ENCODE data around the gene PTPRG.
"Not testable (repeated sequence)": the region's sequence is repeated elsewhere in the genome, so short reads cannot be mapped to it uniquely, and the experiment has no call there.

PTPRG gene

DNA sequence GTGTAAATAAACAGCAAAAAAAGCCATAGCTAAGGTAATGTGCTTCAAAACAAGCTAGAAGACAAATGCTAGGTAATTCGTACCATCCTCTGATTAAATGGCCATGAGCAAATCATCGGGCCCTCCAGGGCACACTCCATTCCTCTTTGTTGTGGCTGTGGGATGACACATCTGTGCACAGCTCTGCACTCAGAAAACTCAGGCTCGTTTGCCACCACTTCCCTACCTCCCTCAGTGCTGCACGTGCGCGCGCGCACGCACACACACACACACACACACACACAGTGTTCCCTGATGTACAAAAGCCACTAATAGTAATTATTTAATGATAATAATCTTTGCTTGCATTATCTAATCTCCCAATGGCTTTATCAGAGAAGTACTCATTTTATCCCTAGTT is 475.4 kb downstream of the PTPRG start:
- Histone ChIP-seq H3K27ac (no peak overlapping the region), H3K4me3 (no peak overlapping the region)

DNA sequence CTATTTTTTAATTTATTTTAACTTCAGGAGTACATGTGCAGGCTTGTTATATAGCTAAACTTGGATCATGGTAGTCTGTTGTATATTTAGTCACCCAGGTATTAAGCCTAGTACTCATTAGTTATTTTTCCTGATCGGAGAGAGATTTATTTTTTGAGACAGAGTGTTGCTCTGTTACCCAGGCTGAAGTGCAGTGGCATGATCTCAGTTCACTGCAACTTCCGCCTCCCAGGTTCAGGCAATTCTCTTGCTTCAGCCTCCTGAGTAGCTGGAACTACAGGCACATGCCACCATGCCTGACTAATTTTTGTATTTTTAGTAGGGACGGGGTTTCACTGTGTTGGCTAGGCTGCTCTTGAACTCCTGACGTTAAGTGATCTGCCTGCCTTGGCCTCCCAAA is 477.4 kb downstream of the PTPRG start:
- not testable (repeated sequence) for H3K4me3 ChIP-seq
- peak overlapping the region in 1 of 21 experiments; percentile 28 for H3K27ac ChIP-seq

DNA sequence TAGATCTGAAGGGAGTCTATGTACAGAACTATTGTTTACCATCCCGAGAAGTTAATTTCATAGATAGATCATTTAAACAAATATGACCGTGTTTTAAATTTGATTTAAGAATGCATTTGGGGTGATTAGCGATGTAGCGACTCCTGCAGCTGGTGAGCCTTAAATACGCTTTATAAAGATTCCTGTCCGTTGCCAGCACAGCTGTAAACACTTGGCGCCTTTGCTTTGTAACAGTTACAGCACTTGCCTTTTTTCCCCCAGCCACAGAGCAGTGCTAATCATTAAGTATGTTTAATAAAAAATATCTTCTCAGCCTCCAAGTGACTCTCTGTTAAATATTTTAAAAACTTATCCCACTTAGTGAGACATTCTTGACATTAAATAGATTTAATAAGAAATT is 478.2 kb downstream of the PTPRG start:
- Histone ChIP-seq H3K4me3 (no peak overlapping the region), H3K27ac (no peak overlapping the region)

DNA sequence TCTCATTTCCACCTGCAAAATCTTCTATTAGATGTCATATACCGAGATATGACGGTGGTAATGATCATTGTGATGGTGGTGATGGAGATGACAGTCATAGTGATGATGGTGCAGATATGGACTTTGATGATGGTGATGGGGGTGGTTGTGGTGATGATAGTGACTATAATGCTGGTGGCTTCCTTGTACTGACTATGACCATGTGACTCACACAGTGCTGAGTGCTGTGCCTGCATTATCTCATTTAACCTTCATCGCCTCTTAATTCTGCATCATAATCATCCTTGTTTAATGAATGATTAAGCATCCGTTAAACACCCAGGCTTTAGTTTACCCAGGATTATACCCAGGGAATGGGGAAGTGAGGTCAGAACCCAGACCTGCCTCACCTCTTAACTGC is 480.3 kb downstream of the PTPRG start:
- no peak overlapping the region for H3K27ac ChIP-seq
- no peak overlapping the region for H3K4me3 ChIP-seq

DNA sequence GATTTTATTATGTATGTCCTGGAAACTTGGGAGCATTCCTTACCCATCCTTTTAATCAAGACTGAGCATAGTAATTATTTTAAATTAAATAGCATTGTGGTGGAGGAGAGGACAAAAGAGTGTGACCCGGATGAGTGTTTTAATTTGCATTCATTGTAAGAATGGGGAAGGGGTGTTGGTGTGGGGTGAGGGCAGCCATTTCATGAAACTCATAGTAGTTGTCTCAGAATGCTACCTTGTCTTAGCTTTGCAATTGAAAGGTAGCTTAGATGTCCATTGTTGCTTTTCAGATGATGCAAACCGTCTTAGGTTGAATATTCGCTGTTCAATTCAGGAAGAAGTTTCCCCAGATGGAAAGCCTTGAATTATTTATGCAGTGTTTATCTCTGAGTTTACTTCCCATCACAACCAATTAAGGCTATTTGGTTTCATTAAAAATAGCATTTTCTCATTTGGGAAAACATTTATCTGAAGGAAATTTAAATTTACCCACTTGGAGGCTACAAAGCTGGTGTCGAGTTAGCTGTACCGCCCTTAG is 483.6 kb downstream of the PTPRG start:
- no peak overlapping the region for H3K27ac ChIP-seq

DNA sequence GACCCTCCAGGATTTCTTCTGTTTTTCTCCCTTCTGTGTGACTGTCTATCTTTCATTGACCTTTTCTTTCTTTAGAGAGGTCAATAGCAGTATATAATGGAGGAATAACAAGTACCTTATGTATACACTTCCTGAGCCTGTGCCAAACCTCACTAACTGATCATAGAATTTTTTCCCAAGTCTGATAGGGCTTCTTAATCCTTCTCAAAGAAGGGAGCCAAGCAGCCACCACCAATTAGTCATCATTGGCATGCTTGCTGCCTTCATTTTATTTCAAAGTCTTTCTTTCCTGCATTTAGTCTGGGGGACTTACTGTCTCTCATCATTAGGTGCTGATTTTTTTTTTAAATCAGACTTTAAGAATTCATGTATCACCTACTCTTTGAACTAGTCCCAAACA is 485.0 kb downstream of the PTPRG start:
- Histone ChIP-seq H3K27ac (no peak overlapping the region), H3K4me3 (no peak overlapping the region)

More for the DNA sequence above, 483.6 kb downstream of the PTPRG start:
- no peak overlapping the region for H3K4me3 ChIP-seq

DNA sequence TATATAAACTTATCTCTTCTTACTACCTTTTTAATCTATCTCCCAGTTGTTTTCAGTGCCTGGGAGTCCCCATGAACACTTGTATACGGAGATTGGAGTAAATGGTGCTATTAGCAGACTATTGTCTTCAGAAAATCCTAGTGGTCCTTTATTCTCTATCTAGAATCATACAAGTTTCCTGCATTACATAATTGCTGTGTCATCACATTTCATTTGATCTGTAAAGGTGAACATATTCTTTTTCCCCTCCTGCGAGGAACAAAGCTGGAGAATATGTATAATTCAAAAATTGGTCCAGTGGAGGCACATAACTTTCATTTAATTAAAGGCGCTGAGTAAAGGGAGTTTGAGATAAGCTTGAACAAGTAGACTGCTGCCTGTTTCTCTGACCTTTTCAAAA is 487.2 kb downstream of the PTPRG start:
- Histone ChIP-seq H3K4me3 (no peak overlapping the region), H3K27ac (no peak overlapping the region)

DNA sequence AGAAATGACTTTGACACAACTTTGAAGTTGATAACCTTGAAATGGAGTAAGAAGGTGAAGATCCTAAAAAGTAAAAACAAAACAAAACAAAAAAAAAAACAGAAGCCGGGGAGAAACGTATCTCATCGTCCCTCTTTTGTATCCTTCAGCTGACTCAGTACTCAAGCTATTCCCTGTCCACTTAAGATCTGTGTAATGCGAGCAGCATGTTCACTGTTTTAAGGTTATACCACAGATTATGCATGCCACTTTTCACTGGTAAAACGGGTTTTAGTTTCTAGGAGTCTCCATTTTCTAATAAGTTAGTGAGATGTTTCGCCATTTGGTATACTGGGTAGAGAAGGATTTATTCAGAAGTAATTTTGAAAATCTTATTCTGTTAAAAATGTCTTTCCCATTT is 487.7 kb downstream of the PTPRG start:
- H3K4me3 ChIP-seq: no peak overlapping the region
- H3K27ac ChIP-seq: no peak overlapping the region

DNA sequence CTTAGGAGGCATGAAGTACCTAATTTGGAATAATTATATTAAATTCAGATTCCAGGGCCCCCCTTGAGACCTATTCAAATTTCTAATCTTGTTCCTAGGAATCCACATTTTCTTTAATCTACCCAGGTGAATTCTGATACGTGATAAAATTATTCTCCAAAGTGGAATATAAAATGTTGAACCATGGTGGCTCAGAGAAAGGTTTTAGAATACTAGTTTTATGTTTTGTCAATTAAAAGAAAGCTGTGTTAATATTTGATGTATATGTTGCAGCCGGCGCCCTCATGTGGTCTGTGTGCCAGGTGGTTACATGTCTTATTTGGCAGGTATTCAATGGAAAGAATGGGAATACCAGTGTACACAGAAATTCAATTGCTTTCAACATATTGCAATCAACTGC is 490.1 kb downstream of the PTPRG start:
- no peak overlapping the region for H3K4me3 ChIP-seq
- no peak overlapping the region for H3K27ac ChIP-seq

DNA sequence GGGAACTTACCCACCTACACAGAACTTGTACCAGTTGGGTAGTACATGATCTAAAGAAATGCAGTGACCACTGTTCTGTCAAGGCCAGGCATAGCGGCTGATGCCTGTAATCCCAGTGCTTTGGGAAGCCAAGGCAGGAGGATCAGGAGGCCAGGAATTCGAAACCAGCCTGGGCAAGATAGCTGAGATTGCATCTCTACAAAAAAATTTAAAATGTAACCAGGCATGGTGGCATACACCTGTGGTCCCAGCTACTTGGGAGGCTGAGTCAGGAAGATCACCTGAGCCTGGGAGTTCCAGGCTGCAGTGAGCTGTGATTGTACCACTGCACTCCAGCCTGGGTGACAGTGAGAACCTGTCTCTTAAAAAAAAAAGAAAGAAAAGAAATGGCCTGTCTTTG is 491.0 kb downstream of the PTPRG start:
- no peak overlapping the region for H3K27ac ChIP-seq

DNA sequence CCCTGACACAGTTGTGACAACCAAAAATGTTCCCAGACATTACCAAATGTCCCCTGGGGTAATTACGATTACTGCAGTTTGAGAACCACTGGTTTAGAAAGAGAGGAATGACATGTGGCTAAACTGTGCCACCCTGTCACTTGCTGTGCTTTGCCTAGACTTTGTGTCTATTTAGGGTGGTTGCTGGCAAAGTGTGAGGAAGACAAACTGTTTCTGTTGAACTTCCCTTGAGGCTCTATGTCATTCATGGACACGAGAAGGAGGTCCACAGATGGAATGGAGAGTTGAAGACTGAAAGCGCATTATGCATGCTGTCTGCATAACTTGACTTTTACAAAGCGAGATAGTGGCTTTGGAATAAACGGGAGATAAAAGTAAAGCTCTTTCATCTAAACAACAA is 495.3 kb downstream of the PTPRG start:
- Histone ChIP-seq H3K27ac (no peak overlapping the region), H3K4me3 (no peak overlapping the region)

More for the DNA sequence above, 491.0 kb downstream of the PTPRG start:
- no peak overlapping the region for H3K4me3 ChIP-seq

DNA sequence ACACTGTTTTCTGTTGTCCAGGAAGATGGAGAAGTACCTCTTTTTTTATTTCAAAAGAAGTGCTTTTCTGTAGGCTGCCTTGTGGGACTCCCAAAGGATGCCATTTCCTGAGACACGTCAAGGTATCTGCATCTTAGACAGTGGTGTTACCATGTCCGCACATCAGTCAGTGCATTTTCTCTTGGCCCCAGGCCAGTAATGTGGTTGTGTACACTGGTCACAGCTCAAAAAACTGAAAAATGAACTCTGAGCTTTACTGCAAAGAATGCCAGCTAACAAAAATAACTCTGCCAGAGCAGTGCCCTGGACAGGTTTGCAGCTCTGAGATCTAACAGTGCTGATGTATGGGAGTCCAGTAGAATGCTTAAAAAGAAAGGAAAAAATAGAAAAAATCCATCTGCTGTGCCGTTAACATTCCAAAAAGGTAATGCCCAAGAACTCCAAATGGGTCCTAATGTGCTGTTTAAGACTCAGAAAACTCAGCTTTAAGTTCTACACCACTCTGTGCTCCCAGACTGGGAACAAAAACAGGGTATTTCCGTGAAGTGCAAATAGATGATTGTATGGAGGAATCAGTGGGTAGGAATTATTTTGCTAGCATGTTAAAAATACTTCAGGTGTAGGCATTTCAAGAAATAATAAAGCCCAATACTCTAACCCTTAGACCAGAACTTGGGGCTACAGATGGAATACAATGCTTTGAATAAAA is 496.1 kb downstream of the PTPRG start:
- Histone ChIP-seq H3K4me3 (no peak overlapping the region), H3K27ac (no peak overlapping the region)

DNA sequence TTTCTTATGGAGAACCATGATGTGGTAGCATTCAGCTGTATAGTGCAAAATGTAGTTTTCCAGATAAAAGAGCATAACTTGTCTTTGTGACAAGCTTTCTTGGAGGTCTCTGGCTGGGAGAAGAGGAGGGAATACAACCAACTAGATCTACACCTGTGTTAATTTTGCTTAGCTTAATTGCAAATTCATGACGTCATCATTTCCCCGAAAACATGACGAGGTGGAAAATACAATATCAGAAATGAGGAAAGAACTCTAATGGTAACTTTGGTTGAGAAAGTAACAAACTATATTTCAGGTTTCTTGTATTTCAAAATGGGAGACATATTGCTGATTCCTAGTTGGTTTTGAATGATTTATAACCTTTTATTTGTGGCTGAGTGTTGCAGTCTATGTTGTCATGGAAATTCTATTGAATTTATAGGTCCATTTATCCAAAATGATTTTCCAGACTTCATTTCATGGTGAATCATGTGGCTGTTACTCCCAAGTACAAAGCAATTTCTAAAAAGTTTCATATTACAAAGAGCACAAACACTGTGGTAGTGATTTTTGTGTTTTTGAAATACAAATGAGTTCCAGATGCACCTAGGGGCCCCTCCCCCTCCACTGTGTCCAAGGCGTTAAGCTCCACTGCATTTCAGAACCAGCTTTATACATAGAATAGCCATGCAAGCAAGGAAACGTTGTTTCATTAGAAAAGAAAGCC is 504.8 kb downstream of the PTPRG start:
- H3K4me3 ChIP-seq: no peak overlapping the region
- H3K27ac ChIP-seq: peak overlapping the region in 3 of 21 experiments; percentile 11 to 36 (median 22)

DNA sequence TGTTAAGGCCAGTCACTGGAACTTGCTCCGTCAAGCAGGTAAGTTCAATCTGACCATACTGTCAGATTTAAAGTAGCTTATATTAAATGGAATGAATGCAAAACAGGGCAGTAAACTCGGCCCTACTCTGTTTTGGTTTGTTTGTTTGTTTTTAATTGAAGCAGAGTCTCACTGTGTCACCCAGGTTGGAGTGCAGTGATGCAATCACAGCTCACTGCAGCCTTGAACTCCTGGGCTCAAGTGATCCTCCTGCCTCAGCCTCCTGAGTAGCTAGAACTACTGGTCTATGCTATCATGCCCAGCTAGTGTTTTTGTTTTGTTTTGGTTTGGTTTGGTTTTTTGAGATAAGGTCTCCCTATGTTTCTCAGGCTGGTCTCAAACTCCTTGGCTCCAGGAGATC is 507.0 kb downstream of the PTPRG start:
- no peak overlapping the region for H3K27ac ChIP-seq
- H3K4me3 ChIP-seq: no peak overlapping the region

DNA sequence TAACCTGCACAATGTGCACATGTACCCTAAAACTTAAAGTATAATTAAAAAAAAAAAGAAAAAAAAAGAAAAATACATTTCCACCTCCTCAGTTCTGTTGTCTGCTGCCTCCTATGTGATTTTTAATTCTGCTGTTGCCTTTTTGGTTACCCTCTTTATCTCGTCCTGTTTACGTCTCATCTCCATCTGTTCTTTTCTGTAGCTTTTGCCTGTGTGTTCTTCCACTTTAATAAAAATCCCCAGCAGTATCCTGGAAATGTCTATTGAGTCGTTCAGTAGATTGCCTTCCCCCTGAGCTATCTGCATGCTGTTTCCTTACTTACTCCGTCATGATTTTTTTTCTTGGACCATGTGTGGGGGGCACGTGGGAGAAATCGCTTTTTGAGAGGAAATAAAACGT is 509.5 kb downstream of the PTPRG start:
- no peak overlapping the region for H3K27ac ChIP-seq

DNA sequence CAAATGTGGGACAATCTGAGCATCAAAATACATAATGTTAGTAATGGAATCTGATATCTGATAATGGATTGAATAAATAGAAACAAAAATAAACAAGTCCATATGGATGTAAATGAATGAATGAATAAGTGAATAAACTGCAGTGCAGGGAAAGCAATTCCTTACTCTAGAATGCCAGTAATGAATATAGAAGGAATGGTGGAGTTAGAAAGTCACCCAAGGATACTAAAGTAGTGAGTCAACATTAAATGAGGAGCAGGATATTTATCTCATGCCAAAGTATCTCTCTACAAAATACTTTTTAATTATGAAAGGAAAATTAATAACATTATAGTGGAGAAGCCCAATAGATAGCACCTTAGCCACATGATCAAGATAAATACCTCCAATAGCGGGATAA is 511.7 kb downstream of the PTPRG start:
- Histone ChIP-seq H3K27ac (no peak overlapping the region), H3K4me3 (no peak overlapping the region)

More for the DNA sequence above, 509.5 kb downstream of the PTPRG start:
- H3K4me3 ChIP-seq: no peak overlapping the region

DNA sequence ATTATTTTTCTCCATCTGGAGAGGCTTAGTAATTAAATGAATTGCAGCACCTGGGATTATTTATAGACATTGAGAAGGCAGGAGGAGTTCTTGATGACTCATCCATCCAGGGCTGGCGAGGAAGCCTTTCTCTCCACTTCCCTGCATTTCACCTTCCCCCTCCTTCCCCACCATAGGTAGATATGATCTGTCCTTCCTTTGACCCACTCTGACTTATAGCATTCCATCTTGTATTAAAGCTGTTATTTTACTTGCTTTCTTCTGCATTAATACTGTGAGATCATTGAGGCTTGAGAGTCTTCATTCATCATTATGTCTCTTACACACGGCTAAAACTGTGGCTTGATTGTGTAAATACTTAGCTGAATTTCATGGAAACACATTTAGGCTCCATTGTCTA is 523.2 kb downstream of the PTPRG start:
- Histone ChIP-seq H3K4me3 (no peak overlapping the region), H3K27ac (no peak overlapping the region)

DNA sequence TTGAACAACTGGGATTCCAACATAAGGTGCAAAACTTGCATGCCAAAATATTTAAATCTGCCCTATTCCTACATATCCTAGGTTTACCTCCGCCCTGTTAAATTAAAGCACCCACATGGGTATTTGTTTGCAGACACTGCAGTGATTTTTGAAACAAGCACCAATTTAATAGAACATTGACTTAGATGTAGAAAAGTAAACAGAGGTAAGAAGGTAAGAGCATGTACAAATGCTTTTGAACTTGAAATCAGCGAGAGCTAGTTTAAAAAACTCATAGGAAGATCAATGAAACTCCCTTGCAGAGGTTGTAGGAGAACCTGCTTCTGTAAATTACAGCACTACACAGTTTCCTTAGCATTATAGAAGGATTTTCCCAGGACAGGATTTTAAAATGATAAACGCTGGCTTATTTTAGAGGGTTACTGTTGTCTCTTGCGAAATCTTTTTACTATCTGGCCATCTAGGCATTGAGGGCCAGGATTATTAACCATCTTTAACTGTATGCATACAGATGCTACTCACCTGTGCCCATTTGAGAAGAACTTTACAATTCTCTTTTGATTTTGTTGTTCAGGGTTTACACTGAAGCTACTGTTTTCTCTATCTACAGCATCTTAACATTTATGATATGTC is 527.2 kb downstream of the PTPRG start:
- no peak overlapping the region for H3K4me3 ChIP-seq
- no peak overlapping the region for H3K27ac ChIP-seq

DNA sequence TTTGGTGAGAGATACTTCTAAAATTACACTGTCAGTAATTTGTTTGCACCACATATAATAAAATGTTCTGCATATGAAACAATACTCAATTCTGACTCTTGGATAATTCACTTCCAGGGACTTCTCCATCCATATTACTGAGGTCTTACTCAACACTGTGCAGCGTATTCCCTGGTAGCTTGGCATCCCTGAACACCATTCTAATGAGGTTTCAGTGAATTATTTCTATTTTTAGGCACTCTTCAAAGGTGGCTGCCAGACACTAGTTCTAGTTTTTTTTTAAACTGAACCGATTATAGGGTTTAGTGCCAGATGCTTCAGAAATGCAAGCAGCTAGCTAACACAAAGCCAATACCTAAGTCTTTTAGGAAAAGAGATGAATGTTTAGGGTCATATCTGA is 528.7 kb downstream of the PTPRG start:
- Histone ChIP-seq H3K4me3 (no peak overlapping the region), H3K27ac (peak overlapping the region in 1 of 21 experiments; percentile 48)

DNA sequence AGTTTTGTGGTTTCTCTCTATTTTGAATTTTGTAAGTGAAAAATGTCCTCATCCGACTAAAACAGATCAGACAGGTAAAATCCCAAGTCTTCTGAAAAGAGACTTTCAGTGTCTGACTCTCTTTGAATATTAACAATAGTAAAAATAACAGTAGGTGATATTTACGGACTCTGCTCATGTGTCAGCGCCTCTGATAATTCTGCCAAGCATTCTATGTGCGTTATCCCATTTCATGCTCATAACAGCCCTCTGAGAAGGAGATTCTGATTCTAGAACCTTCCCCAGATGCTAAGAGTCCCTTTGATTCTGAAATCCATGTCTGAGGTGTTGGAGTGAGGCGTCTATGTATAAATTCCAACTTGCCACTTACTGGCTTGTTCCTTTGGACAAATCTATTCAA is 529.1 kb downstream of the PTPRG start:
- Histone ChIP-seq H3K4me3 (no peak overlapping the region), H3K27ac (no peak overlapping the region)

DNA sequence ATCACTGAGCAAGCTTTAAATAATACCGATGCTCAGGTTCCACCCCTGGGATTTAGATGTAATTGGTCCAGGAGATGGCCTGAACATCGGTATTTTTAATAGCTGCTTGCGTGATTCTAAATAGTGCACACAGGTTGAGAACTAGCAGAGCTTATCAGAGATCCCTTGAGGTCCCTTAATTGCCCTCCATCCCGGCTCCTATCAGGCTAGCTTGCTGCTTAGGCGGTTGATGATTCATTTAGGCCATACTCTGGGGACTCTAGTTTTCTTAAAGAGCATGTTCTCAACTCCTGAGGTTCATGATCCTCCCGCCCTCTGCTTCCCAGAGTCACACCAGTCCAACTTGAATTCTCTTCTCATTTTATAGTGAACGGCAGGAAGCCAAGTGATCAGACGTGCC is 531.7 kb downstream of the PTPRG start:
- H3K27ac ChIP-seq: no peak overlapping the region
- H3K4me3 ChIP-seq: no peak overlapping the region
